Activated CD4-positive, alpha-beta memory T cell treated with anti-CD3 and anti-CD28 coated beads, Interleukin-2, amount 10 ng/mL, durations not matched to agents 7 days and 5 days (primary cell): ENCODE measurements around the gene ATAD1. TPM values are rescaled to one million over a fixed set of nuclear protein-coding genes. Genes with fewer than 3 reads are reported as not detected.

Experiments used
- CTCF ChIA-PET: fragments of 350-600 bp; sonication (Branson Sonifier 250); formaldehyde crosslinking; loops from one replicate; lab custom pipeline; 2021; ENCODE audit warnings: antibody characterized with exemption, inconsistent platforms; lab: Charles Lee
- POLR2A ChIA-PET: fragments of 350-600 bp; sonication (Branson Sonifier 250); formaldehyde crosslinking; loops from one replicate; lab custom pipeline; 2021; ENCODE audit warnings: antibody characterized with exemption; lab: Charles Lee
- DNase-seq: peaks from one replicate; pipeline ENCODE4 v3.0.0-alpha.2; 2020
- H3K27ac Mint-ChIP-seq: one replicate; pipeline ENCODE4 v1.8.0; 2021; ENCODE audit warnings: mild to moderate bottlenecking, mixed read lengths
- H3K27me3 Mint-ChIP-seq: one replicate; pipeline ENCODE4 v1.8.0; 2021; ENCODE audit warnings: mixed read lengths
- H3K36me3 Mint-ChIP-seq: one replicate; pipeline ENCODE4 v1.8.0; 2021; ENCODE audit warnings: low read depth, mixed read lengths
- H3K4me1 Mint-ChIP-seq: one replicate; pipeline ENCODE4 v1.8.0; 2021; ENCODE audit warnings: mixed read lengths
- H3K4me3 Mint-ChIP-seq: one replicate; pipeline ENCODE4 v1.8.0; 2021; ENCODE audit warnings: mild to moderate bottlenecking, mixed read lengths
- H3K9me3 Mint-ChIP-seq: one replicate; pipeline ENCODE4 v1.8.0; 2021; ENCODE audit warnings: mixed read lengths
- total RNA-seq, 2 experiments: library from RNA; stranded (reverse); gene quantifications; one replicate each; pipeline ENCODE4 v1.2.3, GENCODE V29; 2021

The ATAD1 gene
- total RNA-seq, 2 experiments from 2014 or later, result 38.5 to 42.2 TPM

- Mint-ChIP-seq H3K4me1 (no peaks in the 10 kb centered on the region), H3K27me3 (no peaks in the 10 kb centered on the region), H3K9me3 (no peaks in the 10 kb centered on the region), H3K36me3 (peaks cover 46% of the 10 kb centered on the region), H3K27ac (no peak overlapping the region), H3K4me3 (no peak overlapping the region)
- no peak for DNase-seq
- ChIA-PET POLR2A (no interaction called here), CTCF (interaction anchor here (0.7 kb wide), 2 partner anchors 1164 to 1250 kb away, joined by 4 to 8 read pairs; no protein-coding TSS in a partner anchor)
These were observed 27.8 kb downstream of the ATAD1 start for GRCh38 chr10:87790185-87790584.

- H3K36me3 Mint-ChIP-seq, result peaks cover 50% of the 10 kb centered on the region
- DNase-seq, result no peak
- no peaks in the 10 kb centered on the region for H3K27me3 Mint-ChIP-seq
- POLR2A ChIA-PET, result interaction anchor here (0.8 kb wide), 1 partner anchor 25 kb away, joined by 3 read pairs; no protein-coding TSS in a partner anchor
- no peak overlapping the region for H3K27ac Mint-ChIP-seq
- H3K9me3 Mint-ChIP-seq, result no peaks in the 10 kb centered on the region
- CTCF ChIA-PET, result interaction anchor here (1.1 to 1.3 kb wide), 2 partner anchors 11 to 14 kb away, joined by 3 read pairs; no protein-coding TSS in a partner anchor
- no peaks in the 10 kb centered on the region for H3K4me1 Mint-ChIP-seq
- no peak overlapping the region for H3K4me3 Mint-ChIP-seq
These were observed 31.6 kb downstream of the ATAD1 start for GRCh38 chr10:87786421-87786820.

- no peak overlapping the region for H3K4me3 Mint-ChIP-seq
- no peaks in the 10 kb centered on the region for H3K9me3 Mint-ChIP-seq
- ChIA-PET CTCF (interaction anchor here (0.5 kb wide), 1 partner anchor 7 kb away, joined by 3 read pairs; no protein-coding TSS in a partner anchor), POLR2A (interaction anchor here (0.7 to 1.8 kb wide), 2 partner anchors 16 to 117 kb away, joined by 3 to 4 read pairs; no protein-coding TSS in a partner anchor)
- no peak overlapping the region for H3K27ac Mint-ChIP-seq
- no peaks in the 10 kb centered on the region for H3K4me1 Mint-ChIP-seq
- peaks cover 44% of the 10 kb centered on the region for H3K36me3 Mint-ChIP-seq
- no peaks in the 10 kb centered on the region for H3K27me3 Mint-ChIP-seq
- DNase-seq, result no peak
These were observed 35.3 kb downstream of the ATAD1 start for GRCh38 chr10:87782721-87783120.

- H3K27ac Mint-ChIP-seq, result no peak overlapping the region
- ChIA-PET POLR2A (interaction anchor here (1.8 kb wide), 1 partner anchor 15 kb away, joined by 4 read pairs; no protein-coding TSS in a partner anchor), CTCF (no interaction called here)
- peaks cover 46% of the 10 kb centered on the region for H3K36me3 Mint-ChIP-seq
- H3K4me3 Mint-ChIP-seq, result no peak overlapping the region
- no peak for DNase-seq
- no peaks in the 10 kb centered on the region for H3K4me1 Mint-ChIP-seq
- no peaks in the 10 kb centered on the region for H3K9me3 Mint-ChIP-seq
- no peaks in the 10 kb centered on the region for H3K27me3 Mint-ChIP-seq
These were observed 36.5 kb downstream of the ATAD1 start for GRCh38 chr10:87781545-87781944.

- H3K4me1 Mint-ChIP-seq, result peaks cover 6% of the 10 kb centered on the region
- H3K9me3 Mint-ChIP-seq, result no peaks in the 10 kb centered on the region
- POLR2A ChIA-PET, result no interaction called here
- peaks cover 36% of the 10 kb centered on the region for H3K36me3 Mint-ChIP-seq
- no peak for DNase-seq
- H3K27ac Mint-ChIP-seq, result no peak overlapping the region
- CTCF ChIA-PET, result interaction anchor here (1.1 kb wide), 1 partner anchor 9 kb away, joined by 3 read pairs; no protein-coding TSS in a partner anchor
- H3K4me3 Mint-ChIP-seq, result no peak overlapping the region
- H3K27me3 Mint-ChIP-seq, result no peaks in the 10 kb centered on the region
These were observed 41.7 kb downstream of the ATAD1 start for GRCh38 chr10:87776328-87776727.

- Mint-ChIP-seq H3K4me3 (no peak overlapping the region), H3K36me3 (peaks cover 31% of the 10 kb centered on the region), H3K27me3 (no peaks in the 10 kb centered on the region), H3K9me3 (no peaks in the 10 kb centered on the region), H3K4me1 (peaks cover 6% of the 10 kb centered on the region), H3K27ac (no peak overlapping the region)
- DNase-seq, result no peak
- POLR2A ChIA-PET, result interaction anchor here (0.6 kb wide), 1 partner anchor 18 kb away, joined by 3 read pairs; no protein-coding TSS in a partner anchor
- CTCF ChIA-PET, result interaction anchor here (0.7 to 1.1 kb wide), 3 partner anchors 7 to 31 kb away, joined by 3 to 4 read pairs (median 3); no protein-coding TSS in a partner anchor
These were observed 42.3 kb downstream of the ATAD1 start for GRCh38 chr10:87775766-87776165.

- H3K27me3 Mint-ChIP-seq, result no peaks in the 10 kb centered on the region
- H3K9me3 Mint-ChIP-seq, result no peaks in the 10 kb centered on the region
- H3K4me1 Mint-ChIP-seq, result peaks cover 6% of the 10 kb centered on the region
- peaks cover 32% of the 10 kb centered on the region for H3K36me3 Mint-ChIP-seq
- no peak overlapping the region for H3K27ac Mint-ChIP-seq
- ChIA-PET CTCF (interaction anchor here (0.7 to 2.0 kb wide), 6 partner anchors 11 to 238 kb away, joined by 3 to 5 read pairs (median 4); no protein-coding TSS in a partner anchor), POLR2A (no interaction called here)
- no peak for DNase-seq
- no peak overlapping the region for H3K4me3 Mint-ChIP-seq
These were observed 46.0 kb downstream of the ATAD1 start for GRCh38 chr10:87771871-87772500.

- no peaks in the 10 kb centered on the region for H3K27me3 Mint-ChIP-seq
- CTCF ChIA-PET, result no interaction called here
- H3K9me3 Mint-ChIP-seq, result no peaks in the 10 kb centered on the region
- H3K4me3 Mint-ChIP-seq, result no peak overlapping the region
- H3K4me1 Mint-ChIP-seq, result peaks cover 5% of the 10 kb centered on the region
- peaks cover 34% of the 10 kb centered on the region for H3K36me3 Mint-ChIP-seq
- H3K27ac Mint-ChIP-seq, result no peak overlapping the region
- POLR2A ChIA-PET, result interaction anchor here (1.9 kb wide), 1 partner anchor 15 kb away, joined by 4 read pairs; no protein-coding TSS in a partner anchor
- DNase-seq, result no peak
These were observed 50.8 kb downstream of the ATAD1 start for GRCh38 chr10:87767253-87767652.

GRCh38 chr10:87765666-87766376, 52.2 kb downstream of the ATAD1 start:
- peaks cover 14% of the 10 kb centered on the region for H3K4me1 Mint-ChIP-seq
- peaks cover 44% of the 10 kb centered on the region for H3K36me3 Mint-ChIP-seq
- H3K9me3 Mint-ChIP-seq, result no peaks in the 10 kb centered on the region

GRCh38 chr10:87764072-87764934, 53.7 kb downstream of the ATAD1 start:
- no peaks in the 10 kb centered on the region for H3K27me3 Mint-ChIP-seq
- H3K9me3 Mint-ChIP-seq, result no peaks in the 10 kb centered on the region
- H3K4me1 Mint-ChIP-seq, result peaks cover 18% of the 10 kb centered on the region
- POLR2A ChIA-PET, result no interaction called here
- DNase-seq, result no peak
- H3K27ac Mint-ChIP-seq, result no peak overlapping the region
- peaks cover 49% of the 10 kb centered on the region for H3K36me3 Mint-ChIP-seq
- H3K4me3 Mint-ChIP-seq, result no peak overlapping the region
- CTCF ChIA-PET, result no interaction called here

More at GRCh38 chr10:87765666-87766376, 52.2 kb downstream of the ATAD1 start:
- Mint-ChIP-seq H3K27ac (no peak overlapping the region), H3K27me3 (no peaks in the 10 kb centered on the region), H3K4me3 (no peak overlapping the region)
- ChIA-PET CTCF (no interaction called here), POLR2A (interaction anchor here (0.6 to 1.9 kb wide), 2 partner anchors 17 to 21 kb away, joined by 3 to 4 read pairs; no protein-coding TSS in a partner anchor)
- DNase-seq, result no peak

- H3K27ac Mint-ChIP-seq, result no peak overlapping the region
- H3K36me3 Mint-ChIP-seq, result peaks cover 46% of the 10 kb centered on the region
- no peak overlapping the region for H3K4me3 Mint-ChIP-seq
- no peaks in the 10 kb centered on the region for H3K27me3 Mint-ChIP-seq
- no peaks in the 10 kb centered on the region for H3K9me3 Mint-ChIP-seq
- peaks cover 18% of the 10 kb centered on the region for H3K4me1 Mint-ChIP-seq
- POLR2A ChIA-PET, result no interaction called here
- no peak for DNase-seq
- CTCF ChIA-PET, result interaction anchor here (0.7 kb wide), 1 partner anchor 128 kb away, joined by 8 read pairs; no protein-coding TSS in a partner anchor
These were observed 54.8 kb downstream of the ATAD1 start for GRCh38 chr10:87763086-87763861.
